Measurements from ENCODE around the gene ANO3.
"Not testable (repeated sequence)": the region's sequence is repeated elsewhere in the genome, so short reads cannot be mapped to it uniquely, and the experiment has no call there.

ANO3 gene

GRCh38 chr11:26579683-26580082, 247.8 kb downstream of the ANO3 start:
- no peak for DNase-seq

GRCh38 chr11:26580929-26581328, 249.0 kb downstream of the ANO3 start:
- DNase-seq: no peak

GRCh38 chr11:26583550-26583949, 251.6 kb downstream of the ANO3 start:
- DNase-seq: no peak

DNA sequence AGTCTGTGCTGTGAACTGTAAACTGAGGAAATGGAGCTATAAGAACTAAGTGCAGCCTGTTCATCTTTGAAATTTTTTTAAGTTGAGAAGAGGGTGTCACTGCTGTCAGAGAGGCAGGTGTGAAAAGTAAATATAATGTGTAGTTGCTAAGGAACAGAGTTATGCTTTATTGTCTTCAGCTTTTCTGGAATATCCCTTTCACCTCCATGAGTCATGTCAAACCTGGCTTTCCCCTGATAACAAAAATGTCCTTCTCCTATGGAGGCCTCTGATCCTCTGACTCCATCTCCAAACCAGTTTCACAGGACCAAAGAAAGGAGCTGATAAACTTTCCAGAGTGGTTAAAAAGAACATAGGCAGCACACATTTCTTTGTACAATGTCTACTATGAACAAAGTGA, 252.9 kb downstream of the ANO3 start:
- no peak for DNase-seq

DNA sequence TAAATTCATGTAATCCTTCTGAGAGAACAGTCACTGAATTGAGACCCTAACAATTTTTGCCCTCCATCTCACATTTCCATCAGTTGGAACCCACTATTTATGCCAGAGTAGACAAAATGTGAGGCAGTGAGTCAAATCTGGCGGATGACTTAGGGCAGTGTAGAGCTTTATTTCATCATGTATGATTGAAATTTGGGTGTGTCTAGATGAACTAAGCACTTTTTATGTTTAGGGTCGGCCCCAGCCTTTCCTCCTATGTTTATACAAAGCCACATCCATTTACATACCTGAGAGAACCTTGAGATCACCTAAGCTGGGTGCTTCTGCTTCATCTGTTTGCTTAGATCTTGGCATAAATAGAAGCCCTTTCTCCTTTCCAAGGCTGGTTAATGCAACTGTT, 255.1 kb downstream of the ANO3 start:
- DNase-seq: no peak

- DNase-seq: no peak
Measured at GRCh38 chr11:26593691-26594090, 261.8 kb downstream of the ANO3 start.

GRCh38 chr11:26595207-26595865, 263.4 kb downstream of the ANO3 start:
- DNase-seq: not testable (repeated sequence)

DNA sequence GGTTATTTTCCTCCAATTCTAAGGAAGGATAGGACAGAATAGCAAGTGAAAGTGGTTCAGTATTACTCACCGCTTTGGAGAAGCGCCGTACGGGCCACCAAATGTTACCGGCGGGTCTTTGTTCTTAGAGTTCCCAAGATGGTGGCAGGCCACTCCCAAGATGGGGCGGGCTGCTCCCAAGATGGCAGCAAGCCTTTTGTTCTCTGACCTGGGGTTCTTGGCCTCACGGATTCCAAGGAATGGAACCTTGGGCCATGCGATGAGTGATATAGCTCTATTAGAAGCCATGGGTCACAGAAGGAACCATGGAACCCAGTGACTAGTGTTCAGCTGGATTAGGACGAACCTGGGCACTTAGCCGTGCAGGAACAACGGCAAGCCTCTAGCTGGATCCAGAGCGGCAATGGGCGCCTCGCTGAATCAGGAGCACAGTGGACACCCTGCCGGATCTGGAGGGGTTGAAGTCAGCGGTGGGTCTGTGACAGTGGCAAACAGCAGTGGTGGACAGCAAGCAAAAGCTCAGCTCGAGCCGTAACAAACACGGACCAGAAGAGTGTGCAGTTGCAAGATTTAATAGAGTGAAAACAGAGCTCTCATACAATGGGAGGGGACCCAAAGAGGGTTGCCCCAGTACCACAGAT, 265.2 kb downstream of the ANO3 start:
- not testable (repeated sequence) for DNase-seq

GRCh38 chr11:26597899-26598298, 266.0 kb downstream of the ANO3 start:
- DNase-seq: no peak

- DNase-seq: no peak
Measured at GRCh38 chr11:26599425-26599824, 267.5 kb downstream of the ANO3 start.

DNA sequence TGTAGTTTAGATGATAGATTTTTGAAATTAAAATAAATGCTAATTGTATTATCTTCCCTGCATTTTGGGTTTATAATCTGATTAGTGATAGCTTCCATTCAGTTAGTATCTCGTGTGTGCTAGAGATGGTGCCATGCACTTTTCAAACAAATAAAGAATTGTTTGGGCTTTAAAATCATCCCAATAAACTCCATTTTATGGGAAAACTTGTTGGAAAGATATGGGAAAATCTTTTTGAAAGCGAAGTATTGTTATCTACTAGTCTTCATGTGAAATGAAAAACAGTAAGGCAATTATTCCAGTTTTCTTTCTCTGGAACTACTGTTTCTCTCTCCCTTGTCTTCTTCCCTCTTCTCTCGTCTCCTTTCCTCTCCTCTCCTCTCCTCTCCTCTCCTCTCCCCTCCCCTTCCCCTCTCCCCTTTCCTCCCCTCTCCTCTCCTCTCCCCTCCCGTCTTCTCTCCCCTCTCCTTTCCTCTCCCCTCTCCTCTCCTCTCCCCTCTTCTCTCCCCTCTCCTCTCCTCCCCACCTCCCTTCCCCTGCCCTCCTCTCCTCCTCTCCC, 268.0 kb downstream of the ANO3 start:
- no peak for DNase-seq

DNA sequence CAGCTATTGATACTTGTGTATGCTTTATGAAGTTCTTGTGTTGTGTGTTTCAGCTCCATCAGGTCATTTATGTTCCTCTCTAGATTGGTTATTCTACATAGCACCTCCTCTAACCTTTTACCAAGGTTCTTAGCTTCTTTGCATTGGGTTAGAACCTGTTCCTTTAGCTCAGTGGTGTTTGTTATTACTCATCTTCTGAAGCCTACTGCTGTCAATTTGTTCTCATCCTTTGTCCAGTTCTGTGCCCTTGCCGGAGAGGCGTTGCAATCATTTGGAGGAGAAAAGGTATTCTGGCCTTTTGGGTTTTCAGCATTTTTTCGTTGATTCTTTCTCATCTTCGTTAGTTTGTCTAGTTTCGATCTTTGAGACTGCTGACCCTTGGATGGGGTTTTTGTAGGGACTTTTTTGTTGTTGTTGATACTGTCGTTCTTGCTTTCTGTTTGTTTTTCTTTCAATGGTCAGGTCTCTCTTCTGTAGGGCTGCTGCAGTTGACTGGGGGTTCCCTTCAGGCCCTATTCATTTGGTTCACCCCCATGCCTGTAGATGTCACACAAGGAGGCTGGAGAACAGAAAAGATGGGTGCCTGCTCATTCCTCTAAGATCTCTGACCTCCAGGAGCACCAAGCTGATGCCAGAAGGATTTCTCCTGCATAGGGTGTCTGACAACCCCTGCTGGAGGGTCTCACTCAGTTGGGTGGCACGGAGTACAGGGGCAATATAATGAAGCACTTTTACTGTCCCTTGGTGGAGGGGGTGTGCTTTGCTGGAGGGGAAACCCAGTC, 276.0 kb downstream of the ANO3 start:
- no peak for DNase-seq

DNA sequence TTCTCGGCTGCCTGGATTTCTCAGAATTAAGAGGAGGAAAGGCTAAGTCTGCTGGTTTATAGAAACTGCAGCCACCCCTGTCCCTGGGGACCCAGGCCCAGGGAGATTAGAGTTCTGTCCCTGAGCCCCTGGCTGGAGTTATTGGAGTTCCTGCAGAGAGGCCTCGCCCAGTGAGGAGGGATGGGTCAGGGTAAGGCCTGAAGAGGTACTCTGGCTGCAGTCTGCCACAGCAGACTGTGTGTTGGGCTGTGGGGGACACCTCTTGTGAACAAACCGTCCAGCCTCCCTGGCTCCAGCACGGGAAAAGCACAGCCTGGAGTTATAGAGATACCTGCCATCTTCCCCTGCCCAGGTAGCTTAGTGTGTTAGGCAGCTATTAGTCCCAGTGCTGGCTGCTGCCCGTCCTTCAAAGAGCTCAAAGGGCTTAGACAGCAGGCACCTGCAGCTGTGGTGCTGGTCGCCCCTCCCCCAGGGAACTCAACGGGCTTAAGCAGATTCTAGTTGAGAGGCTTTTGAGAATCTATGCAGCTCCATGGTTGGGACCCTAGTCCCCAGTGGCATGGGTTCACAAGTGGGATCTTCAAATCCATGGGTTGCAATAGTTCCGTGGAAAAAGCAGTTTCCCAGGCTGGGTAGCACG, 276.7 kb downstream of the ANO3 start:
- DNase-seq: no peak

DNA sequence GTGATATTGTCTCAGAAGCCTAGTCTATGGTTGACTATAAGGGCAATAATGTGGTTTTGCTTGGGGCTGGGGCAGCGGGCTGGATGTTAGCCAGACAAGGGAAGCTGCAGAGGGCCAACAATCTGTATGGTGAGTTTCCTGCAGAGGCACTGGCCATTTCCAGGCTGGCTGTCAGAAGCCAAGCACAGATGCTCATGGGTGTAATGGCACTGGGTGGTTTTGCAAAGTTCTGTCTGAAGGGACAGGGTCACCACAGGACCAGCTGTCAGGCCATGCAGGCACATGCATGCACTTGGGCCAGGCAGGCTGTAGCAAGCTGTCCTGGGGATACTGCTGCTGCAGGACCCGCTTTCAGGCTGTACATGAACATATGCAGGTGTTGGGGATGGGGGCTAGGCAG, 281.8 kb downstream of the ANO3 start:
- no peak for DNase-seq

GRCh38 chr11:26618441-26618840, 286.5 kb downstream of the ANO3 start:
- DNase-seq: no peak

- DNase-seq: no peak
Measured at GRCh38 chr11:26620282-26621045, 288.5 kb downstream of the ANO3 start.

DNA sequence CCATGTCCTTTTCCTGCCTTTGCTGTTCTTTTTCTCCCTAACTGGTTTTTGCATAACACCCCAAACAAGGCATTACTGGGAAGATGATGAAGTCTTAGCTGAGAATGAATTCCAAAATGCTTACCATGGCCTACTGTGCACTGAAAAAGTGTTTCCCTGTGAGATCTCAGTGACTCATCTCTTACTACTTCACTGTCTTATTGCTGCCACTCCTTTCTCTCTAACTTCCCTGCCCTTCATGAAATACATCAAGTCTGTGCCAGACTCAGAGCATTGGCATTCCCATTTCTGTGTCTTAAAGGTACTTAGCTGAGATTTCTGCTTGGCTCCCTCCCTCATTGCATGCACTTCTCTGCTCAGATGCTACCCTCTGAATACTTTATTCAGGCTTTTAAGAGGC, 289.2 kb downstream of the ANO3 start:
- no peak for DNase-seq

DNA sequence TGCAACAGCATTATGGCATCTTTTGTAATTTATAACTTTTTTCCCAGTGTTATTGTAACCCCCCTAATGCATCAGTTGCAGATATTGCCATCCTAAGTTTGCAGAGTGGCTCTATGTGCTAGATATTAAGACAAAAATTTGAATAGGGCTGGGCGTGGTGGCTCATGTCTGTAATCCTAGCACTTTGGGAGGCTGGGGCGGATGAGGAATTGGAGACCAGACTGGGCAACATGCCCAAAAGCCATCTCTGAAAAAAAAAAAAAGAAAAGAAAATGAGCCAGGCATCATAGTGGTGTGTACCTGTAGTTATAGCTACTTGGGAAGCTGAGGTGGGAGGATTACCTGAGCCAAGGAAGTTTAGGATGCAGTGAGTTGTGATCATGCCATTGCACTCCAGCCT, 290.3 kb downstream of the ANO3 start:
- DNase-seq: no peak

- DNase-seq: no peak
Measured at GRCh38 chr11:26623076-26623659, 291.2 kb downstream of the ANO3 start.

DNA sequence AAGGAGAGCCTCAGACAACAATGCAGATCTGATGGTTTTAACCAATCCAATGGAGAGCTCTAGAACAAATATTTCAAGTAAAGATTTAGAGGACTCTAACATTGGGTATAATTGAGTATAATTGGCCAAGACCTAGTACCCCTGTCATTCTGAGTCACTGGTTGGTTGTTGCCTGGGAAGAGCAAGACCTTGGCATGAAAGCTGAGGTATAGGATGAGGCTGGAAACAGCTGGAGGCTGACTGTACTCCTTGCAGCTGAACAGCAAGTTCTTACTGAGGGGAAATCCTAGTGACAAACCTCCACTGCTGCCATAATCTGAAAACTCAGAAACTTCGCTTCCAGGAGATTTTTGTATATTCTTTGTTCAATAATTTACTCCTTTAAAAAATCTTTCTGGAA, 294.4 kb downstream of the ANO3 start:
- no peak for DNase-seq

DNA sequence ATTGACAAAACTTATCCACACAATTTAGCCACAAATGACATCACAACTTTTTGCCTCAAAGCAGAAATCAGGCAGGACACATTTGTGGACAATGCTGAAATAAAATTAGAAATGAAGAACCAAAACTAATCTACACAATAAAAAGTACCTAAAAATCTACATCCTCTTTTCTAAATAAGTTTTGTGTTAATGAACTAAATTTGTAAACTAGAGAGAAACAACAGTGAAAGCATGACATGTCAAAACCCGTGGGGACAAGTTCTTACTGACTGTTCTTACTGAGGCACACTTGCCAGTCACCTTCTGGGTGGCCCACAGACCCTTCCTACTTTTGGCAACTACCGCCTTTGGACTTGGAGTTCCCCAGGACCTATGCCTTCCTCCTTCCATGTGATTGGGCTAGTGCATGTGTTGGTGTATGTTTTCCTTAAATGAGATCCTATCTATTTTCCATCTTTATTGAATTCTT, 300.8 kb downstream of the ANO3 start:
- no peak for DNase-seq

- not testable (repeated sequence) for DNase-seq
Measured at GRCh38 chr11:26643314-26643713, 311.4 kb downstream of the ANO3 start.

Measured in stimulated activated CD8-positive, alpha-beta memory T cell treated with anti-CD3 and anti-CD28 coated beads, Interleukin-4, amount 100 ng/mL, for 48 hours (primary cell).